H7 (cell line): ENCODE results near the gene MRM2. TPM values are rescaled to one million over a fixed set of nuclear protein-coding genes. Genes with fewer than 3 reads are reported as not detected.

Experiments used
- DNase-seq: peaks from one replicate; pipeline ENCODE4 v3.0.0; 2012
- H3K27me3 ChIP-seq: 2 replicates; pipeline ENCODE4 v1.6.0; 2011; ENCODE audit warnings: mild to moderate bottlenecking, low read length; ENCODE audit not compliant: control insufficient read depth, insufficient read depth
- H3K36me3 ChIP-seq: replicated peaks from 2 replicates; pipeline ENCODE4 v1.5.1; 2011; ENCODE audit warnings: low read length; ENCODE audit not compliant: control insufficient read depth, insufficient read depth
- H3K4me3 ChIP-seq: 2 replicates; pipeline ENCODE4 v1.5.1; 2011; ENCODE audit warnings: low read depth, mild to moderate bottlenecking, control low read depth, low read length, moderate library complexity; ENCODE audit not compliant: insufficient read depth
- total RNA-seq: library from RNA; depleted of rRNA; stranded (reverse); fragments of >200 nt; shearing (Covaris generic); gene quantifications from 2 replicates; pipeline ENCODE4 v1.2.3, GENCODE V29; 2014

Gene MRM2
- total RNA-seq, 1 experiment from 2014 or later = 32.6 TPM

GRCh38 chr7:2228921-2229320 lies 13.1 kb downstream of the MRM2 start:
- no peak overlapping the region for H3K4me3 ChIP-seq
- H3K27me3 ChIP-seq = no peaks in the 10 kb centered on the region
- no peak for DNase-seq
- H3K36me3 ChIP-seq = peaks cover 28% of the 10 kb centered on the region

- H3K4me3 ChIP-seq = no peak overlapping the region
- peak; percentile 39 for DNase-seq
- H3K36me3 ChIP-seq = peaks cover 30% of the 10 kb centered on the region
- H3K27me3 ChIP-seq = no peaks in the 10 kb centered on the region
Observed at GRCh38 chr7:2227699-2228098, 14.3 kb downstream of the MRM2 start.

- peaks cover 37% of the 10 kb centered on the region for H3K36me3 ChIP-seq
- no peak overlapping the region for H3K4me3 ChIP-seq
- no peaks in the 10 kb centered on the region for H3K27me3 ChIP-seq
- no peak for DNase-seq
Observed at GRCh38 chr7:2225830-2226229, 16.2 kb downstream of the MRM2 start.

GRCh38 chr7:2225336-2225735 lies 16.7 kb downstream of the MRM2 start:
- H3K27me3 ChIP-seq = no peaks in the 10 kb centered on the region
- peaks cover 36% of the 10 kb centered on the region for H3K36me3 ChIP-seq
- DNase-seq = peak; percentile 36
- H3K4me3 ChIP-seq = no peak overlapping the region

- peak; percentile 28 for DNase-seq
- Histone ChIP-seq H3K27me3 (no peaks in the 10 kb centered on the region), H3K4me3 (no peak overlapping the region), H3K36me3 (peaks cover 32% of the 10 kb centered on the region)
Observed at GRCh38 chr7:2224934-2225333, 17.1 kb downstream of the MRM2 start.

GRCh38 chr7:2224491-2224928 lies 17.5 kb downstream of the MRM2 start:
- DNase-seq = no peak
- no peaks in the 10 kb centered on the region for H3K27me3 ChIP-seq
- H3K36me3 ChIP-seq = peaks cover 28% of the 10 kb centered on the region
- no peak overlapping the region for H3K4me3 ChIP-seq

- Histone ChIP-seq H3K4me3 (no peak overlapping the region), H3K27me3 (no peaks in the 10 kb centered on the region), H3K36me3 (peaks cover 25% of the 10 kb centered on the region)
- DNase-seq = no peak
Observed at GRCh38 chr7:2223321-2223720, 18.7 kb downstream of the MRM2 start.

GRCh38 chr7:2222516-2222915 lies 19.5 kb downstream of the MRM2 start:
- DNase-seq = no peak
- H3K36me3 ChIP-seq = peaks cover 30% of the 10 kb centered on the region
- no peaks in the 10 kb centered on the region for H3K27me3 ChIP-seq
- no peak overlapping the region for H3K4me3 ChIP-seq

- peaks cover 34% of the 10 kb centered on the region for H3K36me3 ChIP-seq
- DNase-seq = no peak
- H3K4me3 ChIP-seq = no peak overlapping the region
- H3K27me3 ChIP-seq = no peaks in the 10 kb centered on the region
Observed at GRCh38 chr7:2220954-2221353, 21.1 kb downstream of the MRM2 start.

- H3K27me3 ChIP-seq = no peaks in the 10 kb centered on the region
- H3K36me3 ChIP-seq = peaks cover 35% of the 10 kb centered on the region
- no peak overlapping the region for H3K4me3 ChIP-seq
- no peak for DNase-seq
Observed at GRCh38 chr7:2220506-2220905, 21.5 kb downstream of the MRM2 start.

- Histone ChIP-seq H3K27me3 (no peaks in the 10 kb centered on the region), H3K36me3 (peaks cover 32% of the 10 kb centered on the region), H3K4me3 (no peak overlapping the region)
- no peak for DNase-seq
Observed at GRCh38 chr7:2220030-2220429, 22.0 kb downstream of the MRM2 start.

GRCh38 chr7:2219606-2220005 lies 22.4 kb downstream of the MRM2 start:
- Histone ChIP-seq H3K27me3 (no peaks in the 10 kb centered on the region), H3K36me3 (peaks cover 32% of the 10 kb centered on the region), H3K4me3 (no peak overlapping the region)
- DNase-seq = no peak

- H3K27me3 ChIP-seq = no peaks in the 10 kb centered on the region
- peak; percentile 57 for DNase-seq
- peaks cover 34% of the 10 kb centered on the region for H3K36me3 ChIP-seq
- H3K4me3 ChIP-seq = no peak overlapping the region
Observed at GRCh38 chr7:2219136-2219535, 22.9 kb downstream of the MRM2 start.

- H3K27me3 ChIP-seq = no peaks in the 10 kb centered on the region
- H3K4me3 ChIP-seq = no peak overlapping the region
- H3K36me3 ChIP-seq = peaks cover 35% of the 10 kb centered on the region
- peak; percentile 50 for DNase-seq
Observed at GRCh38 chr7:2218444-2218785, 23.6 kb downstream of the MRM2 start.

GRCh38 chr7:2217716-2218443 lies 24.1 kb downstream of the MRM2 start:
- H3K4me3 ChIP-seq = no peak overlapping the region
- peak; percentile 52 for DNase-seq
- H3K36me3 ChIP-seq = peaks cover 38% of the 10 kb centered on the region
- H3K27me3 ChIP-seq = no peaks in the 10 kb centered on the region

GRCh38 chr7:2217206-2217605 lies 24.8 kb downstream of the MRM2 start:
- Histone ChIP-seq H3K36me3 (peaks cover 39% of the 10 kb centered on the region), H3K4me3 (no peak overlapping the region), H3K27me3 (no peaks in the 10 kb centered on the region)
- no peak for DNase-seq
